Measurements from ENCODE around the gene MTMR11.

The MTMR11 gene

DNA sequence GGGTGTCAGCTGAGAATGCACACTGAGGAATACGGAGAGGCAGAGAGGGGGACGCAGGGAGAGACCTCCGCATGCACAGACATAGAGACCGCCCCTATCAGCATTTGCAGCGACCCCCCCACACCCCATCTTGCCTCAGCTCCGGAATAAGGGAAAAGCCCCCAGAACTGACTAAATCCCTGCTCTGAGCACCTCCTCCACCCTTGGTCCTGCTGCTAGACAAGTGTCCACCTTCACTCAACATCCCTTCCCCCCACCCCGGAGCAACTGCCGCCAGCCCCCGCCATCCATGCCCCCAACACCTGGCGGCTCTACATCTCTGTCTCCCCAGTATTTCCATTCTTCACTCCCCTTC is 19.8 kb downstream of the MTMR11 start:
- no peak overlapping the region for H2AFZ ChIP-seq (ENCODE audit: low read length)
- no peaks in the 10 kb centered on the region for H3K9me3 ChIP-seq (ENCODE audit: low read length)
- peaks cover 6% of the 10 kb centered on the region; the same call in 1 of the 2 replicates for H3K36me3 ChIP-seq (ENCODE audit: insufficient read depth, low read length)
- no peaks in the 10 kb centered on the region for H3K9me2 ChIP-seq (ENCODE audit: low read depth, low read length)
- H3K9ac ChIP-seq (ENCODE audit: low read length): no peak overlapping the region
- H3K4me1 ChIP-seq (ENCODE audit: insufficient read depth, low read length, severe bottlenecking): no peaks in the 10 kb centered on the region
- H3K4me3 ChIP-seq (ENCODE audit: low read depth, low read length, poor library complexity, severe bottlenecking): no peak overlapping the region
- H4K20me1 ChIP-seq (ENCODE audit: insufficient read depth, low read length): no peaks in the 10 kb centered on the region
- TF ChIP-seq, protein P1, sequence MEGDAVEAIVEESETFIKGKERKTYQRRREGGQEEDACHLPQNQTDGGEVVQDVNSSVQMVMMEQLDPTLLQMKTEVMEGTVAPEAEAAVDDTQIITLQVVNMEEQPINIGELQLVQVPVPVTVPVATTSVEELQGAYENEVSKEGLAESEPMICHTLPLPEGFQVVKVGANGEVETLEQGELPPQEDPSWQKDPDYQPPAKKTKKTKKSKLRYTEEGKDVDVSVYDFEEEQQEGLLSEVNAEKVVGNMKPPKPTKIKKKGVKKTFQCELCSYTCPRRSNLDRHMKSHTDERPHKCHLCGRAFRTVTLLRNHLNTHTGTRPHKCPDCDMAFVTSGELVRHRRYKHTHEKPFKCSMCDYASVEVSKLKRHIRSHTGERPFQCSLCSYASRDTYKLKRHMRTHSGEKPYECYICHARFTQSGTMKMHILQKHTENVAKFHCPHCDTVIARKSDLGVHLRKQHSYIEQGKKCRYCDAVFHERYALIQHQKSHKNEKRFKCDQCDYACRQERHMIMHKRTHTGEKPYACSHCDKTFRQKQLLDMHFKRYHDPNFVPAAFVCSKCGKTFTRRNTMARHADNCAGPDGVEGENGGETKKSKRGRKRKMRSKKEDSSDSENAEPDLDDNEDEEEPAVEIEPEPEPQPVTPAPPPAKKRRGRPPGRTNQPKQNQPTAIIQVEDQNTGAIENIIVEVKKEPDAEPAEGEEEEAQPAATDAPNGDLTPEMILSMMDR (IDR thresholded peaks at IDR 0.05; ENCODE audit: low read length): no peak
- TF ChIP-seq EZH2 (IDR thresholded peaks at IDR 0.05; ENCODE audit: borderline replicate concordance, low read length): no peak
- no peaks in the 10 kb centered on the region for H3F3A ChIP-seq (ENCODE audit: insufficient read depth, low read length)
- H3K27me3 ChIP-seq (ENCODE audit: insufficient read depth, low read length): 0 out of 2 replicates have a peak, but pooled peaks cover 3% of the 10 kb centered on the region
- no peaks in the 10 kb centered on the region for H3K79me2 ChIP-seq (ENCODE audit: insufficient read depth, low read length)
- no peak overlapping the region for H3K27ac ChIP-seq (ENCODE audit: low read depth, low read length, poor library complexity, severe bottlenecking)
- H3K4me2 ChIP-seq (ENCODE audit: low read length): no peak overlapping the region

DNA sequence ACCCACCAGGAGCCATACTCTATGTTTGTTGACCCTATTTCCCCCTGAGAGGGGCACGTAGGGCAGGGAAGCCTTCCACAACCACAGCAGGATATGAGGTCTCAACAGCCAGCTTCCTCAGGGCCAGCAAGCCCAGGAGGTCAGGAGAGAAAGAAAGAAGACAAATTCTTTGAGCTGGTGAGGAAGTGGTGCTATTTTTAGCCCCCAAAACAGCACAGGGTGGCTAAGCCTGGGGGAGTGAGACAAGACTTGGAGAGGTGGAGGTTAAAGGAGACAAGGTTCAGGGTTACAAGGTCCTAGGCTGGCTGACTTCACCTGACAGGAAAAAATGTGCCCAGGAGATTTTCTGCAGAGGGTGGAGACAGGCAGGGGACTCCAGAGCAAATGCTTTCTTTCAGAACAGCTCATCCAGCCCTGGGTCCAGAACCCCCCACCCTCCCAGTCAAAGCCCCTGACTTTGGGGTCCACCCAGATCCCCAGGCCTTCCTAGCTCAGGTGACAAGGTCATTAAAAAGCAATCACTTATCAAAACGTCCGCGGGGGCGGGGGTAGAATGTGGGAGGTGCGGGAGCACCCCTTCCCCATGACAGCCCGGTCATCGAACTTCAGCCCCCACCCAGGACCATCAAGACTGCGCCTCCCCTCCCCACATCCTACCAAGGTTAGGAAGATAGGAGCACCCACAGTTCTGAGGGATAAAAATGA is 20.3 kb downstream of the MTMR11 start:
- H3K4me1 ChIP-seq (ENCODE audit: insufficient read depth, low read length, severe bottlenecking): no peaks in the 10 kb centered on the region
- 0 out of 2 replicates have a peak, but pooled peaks cover 6% of the 10 kb centered on the region for H3K27me3 ChIP-seq (ENCODE audit: insufficient read depth, low read length)
- no peak for TF ChIP-seq EZH2 (IDR thresholded peaks at IDR 0.05; ENCODE audit: borderline replicate concordance, low read length)
- TF ChIP-seq, protein P1 (IDR thresholded peaks at IDR 0.05; ENCODE audit: low read length): no peak
- no peak overlapping the region for H3K4me3 ChIP-seq (ENCODE audit: low read depth, low read length, poor library complexity, severe bottlenecking)
- no peaks in the 10 kb centered on the region for H3K9me2 ChIP-seq (ENCODE audit: low read depth, low read length)
- no peak overlapping the region for H3K27ac ChIP-seq (ENCODE audit: low read depth, low read length, poor library complexity, severe bottlenecking)
- no peak overlapping the region for H2AFZ ChIP-seq (ENCODE audit: low read length)
- no peak overlapping the region for H3K9ac ChIP-seq (ENCODE audit: low read length)
- H3K79me2 ChIP-seq (ENCODE audit: insufficient read depth, low read length): no peaks in the 10 kb centered on the region
- H3K4me2 ChIP-seq (ENCODE audit: low read length): no peak overlapping the region
- H3K36me3 ChIP-seq (ENCODE audit: insufficient read depth, low read length): peaks cover under 1% of the 10 kb centered on the region; the same call in 1 of the 2 replicates
- no peaks in the 10 kb centered on the region for H3F3A ChIP-seq (ENCODE audit: insufficient read depth, low read length)
- no peaks in the 10 kb centered on the region for H4K20me1 ChIP-seq (ENCODE audit: insufficient read depth, low read length)
- no peaks in the 10 kb centered on the region for H3K9me3 ChIP-seq (ENCODE audit: low read length)

DNA sequence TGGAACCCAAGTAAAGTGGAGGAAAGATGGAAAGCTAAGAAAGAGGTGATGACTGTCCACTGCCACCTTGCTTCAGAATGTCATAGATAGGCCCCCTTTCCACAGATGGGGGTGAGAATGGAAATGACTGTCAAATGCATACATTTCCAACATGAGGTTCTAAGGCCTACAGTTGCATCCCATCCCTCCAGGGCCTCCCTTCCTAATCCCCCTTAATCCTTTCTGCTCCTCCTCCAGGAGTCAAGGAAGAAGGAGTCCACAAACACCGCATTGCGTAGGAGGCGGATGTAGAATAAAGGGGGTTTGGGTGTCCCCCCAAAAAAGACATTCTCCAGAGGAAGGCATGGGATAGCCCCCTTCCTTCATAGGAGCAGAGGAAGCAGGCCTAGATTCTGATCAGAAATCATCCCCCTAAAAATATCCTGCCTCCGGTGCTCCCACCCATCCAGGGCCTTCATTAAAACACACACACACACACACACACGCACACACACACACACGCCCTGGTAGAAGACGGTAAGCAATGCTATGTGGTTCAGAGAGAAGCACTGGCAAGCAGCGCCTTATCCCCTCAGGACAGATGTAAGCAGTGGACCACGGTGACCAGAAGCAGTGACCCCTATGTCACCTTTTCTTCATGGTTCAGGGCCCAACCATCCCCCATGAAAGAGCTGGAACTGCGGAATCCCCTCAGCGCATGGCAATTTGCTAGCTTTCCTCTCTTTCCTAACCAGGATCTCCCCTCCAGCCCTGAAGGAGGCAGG is 21.1 kb downstream of the MTMR11 start:
- no peaks in the 10 kb centered on the region for H3K9me3 ChIP-seq (ENCODE audit: low read length)
- no peak overlapping the region for H3K4me2 ChIP-seq (ENCODE audit: low read length)
- H3K4me1 ChIP-seq (ENCODE audit: insufficient read depth, low read length, severe bottlenecking): no peaks in the 10 kb centered on the region
- H3K79me2 ChIP-seq (ENCODE audit: insufficient read depth, low read length): no peaks in the 10 kb centered on the region
- no peaks in the 10 kb centered on the region for H4K20me1 ChIP-seq (ENCODE audit: insufficient read depth, low read length)
- H2AFZ ChIP-seq (ENCODE audit: low read length): no peak overlapping the region
- no peaks in the 10 kb centered on the region for H3K9me2 ChIP-seq (ENCODE audit: low read depth, low read length)
- no peaks in the 10 kb centered on the region for H3F3A ChIP-seq (ENCODE audit: insufficient read depth, low read length)
- no peak overlapping the region for H3K9ac ChIP-seq (ENCODE audit: low read length)
- TF ChIP-seq, protein P1 (IDR thresholded peaks at IDR 0.05; ENCODE audit: low read length): no peak
- no peak for TF ChIP-seq EZH2 (IDR thresholded peaks at IDR 0.05; ENCODE audit: borderline replicate concordance, low read length)
- H3K36me3 ChIP-seq (ENCODE audit: insufficient read depth, low read length): no peaks in the 10 kb centered on the region
- H3K4me3 ChIP-seq (ENCODE audit: low read depth, low read length, poor library complexity, severe bottlenecking): no peak overlapping the region
- 0 out of 2 replicates have a peak, but pooled peaks cover 8% of the 10 kb centered on the region for H3K27me3 ChIP-seq (ENCODE audit: insufficient read depth, low read length)
- H3K27ac ChIP-seq (ENCODE audit: low read depth, low read length, poor library complexity, severe bottlenecking): no peak overlapping the region
